COLO829 (cell line): ENCODE results near the gene RBKS.
"Not testable (repeated sequence)": the region's sequence is repeated elsewhere in the genome, so short reads cannot be mapped to it uniquely, and the experiment has no call there.

Experiments
- DNase-seq: peaks from one replicate; pipeline ENCODE4 v3.0.0; 2012; ENCODE audit warnings: low spot score

The RBKS gene

GRCh38 chr2:27871802-27872201 is 18.4 kb downstream of the RBKS start:
- no peak for DNase-seq

GRCh38 chr2:27870724-27871123 is 19.5 kb downstream of the RBKS start:
- peak; percentile 13 for DNase-seq

- no peak for DNase-seq
These were observed 20.4 kb downstream of the RBKS start for GRCh38 chr2:27869763-27870162.

- DNase-seq: no peak
These were observed 23.9 kb downstream of the RBKS start for GRCh38 chr2:27866237-27866636.

GRCh38 chr2:27863955-27864354 is 26.2 kb downstream of the RBKS start:
- not testable (repeated sequence) for DNase-seq

GRCh38 chr2:27863146-27863545 is 27.0 kb downstream of the RBKS start:
- no peak for DNase-seq

- no peak for DNase-seq
These were observed 30.1 kb downstream of the RBKS start for GRCh38 chr2:27860111-27860510.

GRCh38 chr2:27857417-27858172 is 32.6 kb downstream of the RBKS start:
- no peak for DNase-seq

- DNase-seq: no peak
These were observed 33.2 kb downstream of the RBKS start for GRCh38 chr2:27856956-27857355.

GRCh38 chr2:27856386-27856785 is 33.8 kb downstream of the RBKS start:
- DNase-seq: no peak

GRCh38 chr2:27855476-27855875 is 34.7 kb downstream of the RBKS start:
- no peak for DNase-seq

- no peak for DNase-seq
These were observed 35.8 kb downstream of the RBKS start for GRCh38 chr2:27854229-27854862.

- no peak for DNase-seq
These were observed 37.5 kb downstream of the RBKS start for GRCh38 chr2:27852691-27853090.

GRCh38 chr2:27849558-27850205 is 40.5 kb downstream of the RBKS start:
- no peak for DNase-seq

GRCh38 chr2:27847333-27847732 is 42.9 kb downstream of the RBKS start:
- no peak for DNase-seq

- DNase-seq: no peak
These were observed 45.3 kb downstream of the RBKS start for GRCh38 chr2:27844821-27845255.

GRCh38 chr2:27843992-27844391 is 46.2 kb downstream of the RBKS start:
- DNase-seq: no peak

- no peak for DNase-seq
These were observed 47.3 kb downstream of the RBKS start for GRCh38 chr2:27842894-27843293.

GRCh38 chr2:27839022-27839618 is 51.1 kb downstream of the RBKS start:
- no peak for DNase-seq

GRCh38 chr2:27838502-27838901 is 51.7 kb downstream of the RBKS start:
- no peak for DNase-seq

GRCh38 chr2:27833931-27834330 is 56.3 kb downstream of the RBKS start:
- no peak for DNase-seq

- no peak for DNase-seq
These were observed 57.8 kb downstream of the RBKS start for GRCh38 chr2:27832396-27832795.
